Measurements from ENCODE around the gene MTR.

DNA sequence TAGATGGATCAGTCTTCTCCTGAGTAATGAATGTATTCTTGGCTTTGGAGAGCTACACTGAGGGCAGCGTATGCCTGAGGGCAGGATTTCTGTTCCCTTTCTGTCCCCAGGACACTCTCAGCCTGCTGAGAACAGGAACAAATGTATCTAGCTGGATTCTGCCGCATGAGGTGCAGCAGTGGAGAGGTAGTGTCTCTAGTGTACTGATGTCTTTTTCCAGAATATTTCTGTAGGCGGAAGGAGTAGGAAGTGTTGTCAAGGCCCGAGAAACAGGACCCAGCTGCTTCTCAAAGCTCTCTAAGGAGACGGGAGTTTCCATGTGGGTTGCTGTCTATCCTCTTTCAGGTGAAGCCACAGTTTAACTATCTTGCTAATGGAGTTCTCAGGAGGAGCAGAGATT is 143.7 kb downstream of the MTR start:
- TF ChIP-seq EZH2 (IDR thresholded peaks at IDR 0.05; ENCODE audit: insufficient read depth, poor library complexity, severe bottlenecking) (no peak), EZH2phosphoT487 (IDR thresholded peaks at IDR 0.05; ENCODE audit: insufficient read depth, low read depth) (no peak)
